Nephron (organoid): ENCODE results near the gene TRAPPC3.
A peak's percentile ranks its signal among the peaks of the same experiment; 100 is the strongest.

Experiments used
- H3K27ac Mint-ChIP-seq, 3 experiments: 2 replicates each; pipeline ENCODE4 v1.8.0; 2020; ENCODE audit warnings: mixed read lengths in 3 of 3, mild to moderate bottlenecking in 2 of 3, moderate library complexity in 1 of 3
- H3K27me3 Mint-ChIP-seq: 2 replicates; pipeline ENCODE4 v1.8.0; 2021; ENCODE audit warnings: low read depth, mild to moderate bottlenecking, moderate library complexity, mixed read lengths
- H3K36me3 Mint-ChIP-seq: 2 replicates; pipeline ENCODE4 v1.8.0; 2020; ENCODE audit warnings: low read depth, mixed read lengths
- H3K4me1 Mint-ChIP-seq: 2 replicates; pipeline ENCODE4 v1.8.0; 2020; ENCODE audit warnings: mixed read lengths
- H3K4me3 Mint-ChIP-seq, 3 experiments: 2 replicates each; pipeline ENCODE4 v1.8.0; 2020; ENCODE audit warnings: mild to moderate bottlenecking in 3 of 3, mixed read lengths in 3 of 3, moderate library complexity in 2 of 3
- H3K9me3 Mint-ChIP-seq: 2 replicates; pipeline ENCODE4 v1.8.0; 2020; ENCODE audit warnings: mixed read lengths
- TF ChIP-seq, protein P1 (sequence below), 3 experiments: fragments of 200-600 bp; sonication (generic); IDR thresholded peaks; one replicate each; pipeline ENCODE4 v1.5.0; 2021; ENCODE audit warnings: antibody characterized with exemption in 3 of 3; ENCODE audit not compliant: unreplicated experiment in 3 of 3

TRAPPC3 gene

DNA sequence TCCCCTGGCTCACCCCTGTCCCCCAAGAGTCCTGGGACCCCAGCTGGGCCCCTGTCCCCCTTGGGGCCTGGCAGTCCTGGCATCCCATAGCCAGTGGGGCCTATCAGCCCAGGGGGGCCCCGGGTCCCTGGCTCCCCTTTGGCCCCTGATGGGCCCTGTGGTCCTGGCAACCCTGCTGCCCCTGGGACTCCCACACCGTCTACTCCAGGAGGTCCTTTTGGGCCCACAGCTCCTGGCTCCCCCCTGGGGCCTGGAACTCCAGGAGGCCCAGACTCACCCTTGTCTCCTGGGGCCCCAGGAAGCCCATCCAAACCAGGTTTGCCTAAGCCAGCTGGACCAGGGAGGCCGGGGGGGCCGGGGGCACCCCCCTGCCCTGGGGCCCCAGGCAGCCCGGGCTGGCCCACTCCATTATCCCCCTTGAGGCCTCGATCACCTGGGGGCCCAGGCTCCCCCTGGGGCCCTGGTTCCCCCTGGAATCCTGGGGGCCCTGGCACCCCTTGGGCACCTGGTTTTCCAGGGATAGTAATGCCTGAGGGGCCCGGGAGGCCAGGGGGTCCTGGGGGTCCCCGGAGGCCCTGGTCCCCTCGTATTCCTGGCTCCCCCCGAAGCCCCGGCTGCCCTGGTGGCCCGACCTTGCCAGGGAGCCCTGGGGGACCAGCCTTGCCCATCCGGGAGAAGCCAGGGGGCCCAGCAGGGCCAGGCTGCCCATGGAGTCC, 50.5 kb downstream of the TRAPPC3 start:
- H3K27me3 Mint-ChIP-seq, result no peaks in the 10 kb centered on the region
- TF ChIP-seq, protein P1, sequence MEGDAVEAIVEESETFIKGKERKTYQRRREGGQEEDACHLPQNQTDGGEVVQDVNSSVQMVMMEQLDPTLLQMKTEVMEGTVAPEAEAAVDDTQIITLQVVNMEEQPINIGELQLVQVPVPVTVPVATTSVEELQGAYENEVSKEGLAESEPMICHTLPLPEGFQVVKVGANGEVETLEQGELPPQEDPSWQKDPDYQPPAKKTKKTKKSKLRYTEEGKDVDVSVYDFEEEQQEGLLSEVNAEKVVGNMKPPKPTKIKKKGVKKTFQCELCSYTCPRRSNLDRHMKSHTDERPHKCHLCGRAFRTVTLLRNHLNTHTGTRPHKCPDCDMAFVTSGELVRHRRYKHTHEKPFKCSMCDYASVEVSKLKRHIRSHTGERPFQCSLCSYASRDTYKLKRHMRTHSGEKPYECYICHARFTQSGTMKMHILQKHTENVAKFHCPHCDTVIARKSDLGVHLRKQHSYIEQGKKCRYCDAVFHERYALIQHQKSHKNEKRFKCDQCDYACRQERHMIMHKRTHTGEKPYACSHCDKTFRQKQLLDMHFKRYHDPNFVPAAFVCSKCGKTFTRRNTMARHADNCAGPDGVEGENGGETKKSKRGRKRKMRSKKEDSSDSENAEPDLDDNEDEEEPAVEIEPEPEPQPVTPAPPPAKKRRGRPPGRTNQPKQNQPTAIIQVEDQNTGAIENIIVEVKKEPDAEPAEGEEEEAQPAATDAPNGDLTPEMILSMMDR (IDR thresholded peaks at IDR 0.05; ENCODE audit: unreplicated experiment in 3 of 3), result no peak
- peaks cover 5% of the 10 kb centered on the region for H3K36me3 Mint-ChIP-seq
- no peak overlapping the region for H3K27ac Mint-ChIP-seq
- peaks cover 5% of the 10 kb centered on the region for H3K4me1 Mint-ChIP-seq
- no peaks in the 10 kb centered on the region for H3K9me3 Mint-ChIP-seq
- no peak overlapping the region for H3K4me3 Mint-ChIP-seq

DNA sequence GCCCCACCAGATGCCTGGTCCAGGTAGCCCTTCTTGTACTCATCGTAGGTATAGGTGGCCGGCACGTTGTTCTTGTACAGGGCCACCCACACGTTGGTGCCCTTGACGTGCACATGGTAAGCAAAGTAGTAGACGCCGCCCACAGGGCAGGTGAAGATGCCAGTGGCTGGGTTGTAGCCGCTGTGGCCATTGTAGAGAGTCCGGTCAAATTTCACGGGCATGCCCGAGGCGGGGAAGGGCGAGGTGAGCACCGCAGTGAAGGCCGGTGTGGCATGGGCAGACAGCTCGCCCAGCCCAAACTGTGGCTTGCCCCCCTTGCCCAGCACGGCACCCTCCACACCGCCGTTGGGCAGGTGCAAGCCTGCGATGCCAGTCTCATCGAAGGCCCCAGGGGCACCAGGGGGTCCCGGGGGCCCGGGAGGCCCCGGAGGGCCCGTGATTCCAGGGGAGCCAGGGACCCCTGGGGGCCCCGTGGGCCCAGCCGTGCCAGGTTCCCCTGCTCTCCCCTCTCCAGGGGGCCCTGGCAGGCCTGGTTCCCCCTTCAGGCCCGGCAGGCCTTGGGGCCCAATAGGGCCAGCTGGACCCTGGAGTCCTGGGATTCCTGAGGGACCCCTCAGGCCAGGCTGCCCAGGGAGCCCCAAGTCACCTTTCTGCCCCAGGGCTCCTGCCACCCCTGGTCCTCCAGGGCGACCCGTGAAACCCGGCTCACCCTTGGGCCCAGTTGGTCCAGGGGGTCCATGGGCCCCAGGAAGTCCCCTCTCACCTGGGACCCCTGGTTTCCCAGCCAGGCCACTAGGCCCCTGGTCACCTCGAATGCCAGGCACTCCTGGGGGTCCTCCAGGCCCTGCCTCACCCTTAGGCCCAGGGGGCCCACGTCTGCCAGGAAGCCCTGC, 51.3 kb downstream of the TRAPPC3 start:
- peaks cover 5% of the 10 kb centered on the region for H3K4me1 Mint-ChIP-seq
- H3K27ac Mint-ChIP-seq, result peak overlapping the region in 1 of 3 experiments; percentile 48
- TF ChIP-seq, protein P1 (IDR thresholded peaks at IDR 0.05; ENCODE audit: unreplicated experiment in 3 of 3), result no peak
- no peak overlapping the region for H3K4me3 Mint-ChIP-seq
- H3K27me3 Mint-ChIP-seq, result no peaks in the 10 kb centered on the region
- peaks cover 11% of the 10 kb centered on the region for H3K36me3 Mint-ChIP-seq
- H3K9me3 Mint-ChIP-seq, result no peaks in the 10 kb centered on the region

DNA sequence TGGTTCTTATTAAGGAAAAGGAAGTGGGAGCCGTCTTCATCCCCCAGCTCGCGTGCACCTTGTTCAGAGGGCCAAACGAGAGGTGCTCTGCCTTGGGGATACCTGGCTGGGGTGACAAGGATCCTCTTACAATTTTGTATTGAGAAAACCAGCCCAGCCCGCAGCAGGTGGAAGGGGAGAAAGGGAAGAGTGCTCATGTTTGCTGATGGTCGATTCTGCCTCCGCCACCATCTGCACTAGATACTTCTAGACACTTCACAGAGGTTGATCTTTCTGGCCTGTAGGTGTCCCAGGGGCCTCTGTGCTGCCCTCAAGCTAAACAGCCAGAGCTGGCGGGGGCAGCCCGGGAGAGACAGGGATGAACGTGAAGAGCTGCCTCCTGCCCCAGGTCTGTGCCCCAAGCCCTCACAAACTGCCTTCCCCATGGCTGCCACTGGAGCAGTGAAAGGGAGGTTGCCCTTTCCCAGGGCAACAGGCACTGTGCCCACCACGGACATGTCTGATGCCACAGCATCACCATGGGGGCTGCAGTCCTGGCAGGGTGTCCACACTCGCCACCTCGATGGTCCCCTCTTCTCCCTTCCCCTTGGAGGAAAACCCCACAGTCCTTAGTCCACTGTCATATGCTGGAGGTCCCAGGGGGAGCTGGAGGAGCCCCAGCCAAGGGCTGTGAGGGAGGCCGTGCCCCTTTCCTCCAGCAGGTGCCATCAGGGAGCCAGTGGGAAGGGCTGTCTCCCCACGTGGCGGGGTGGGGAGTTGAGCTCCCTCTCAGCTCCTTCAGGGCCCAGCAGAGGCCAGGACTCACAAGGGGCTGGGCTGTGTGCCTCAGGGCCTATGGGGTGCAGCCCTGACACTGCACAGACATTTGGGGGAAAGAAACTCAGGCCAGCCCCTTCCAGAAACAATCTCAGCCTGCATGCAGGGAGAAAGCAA, 52.5 kb downstream of the TRAPPC3 start:
- Mint-ChIP-seq H3K4me1 (peaks cover 5% of the 10 kb centered on the region), H3K9me3 (no peaks in the 10 kb centered on the region), H3K27me3 (no peaks in the 10 kb centered on the region), H3K4me3 (no peak overlapping the region), H3K36me3 (peaks cover 20% of the 10 kb centered on the region), H3K27ac (peak overlapping the region in 2 of 3 experiments; percentile 37 to 48)
- TF ChIP-seq, protein P1 (IDR thresholded peaks at IDR 0.05; ENCODE audit: unreplicated experiment in 3 of 3), result peak in 1 of 3 experiments; percentile 13

DNA sequence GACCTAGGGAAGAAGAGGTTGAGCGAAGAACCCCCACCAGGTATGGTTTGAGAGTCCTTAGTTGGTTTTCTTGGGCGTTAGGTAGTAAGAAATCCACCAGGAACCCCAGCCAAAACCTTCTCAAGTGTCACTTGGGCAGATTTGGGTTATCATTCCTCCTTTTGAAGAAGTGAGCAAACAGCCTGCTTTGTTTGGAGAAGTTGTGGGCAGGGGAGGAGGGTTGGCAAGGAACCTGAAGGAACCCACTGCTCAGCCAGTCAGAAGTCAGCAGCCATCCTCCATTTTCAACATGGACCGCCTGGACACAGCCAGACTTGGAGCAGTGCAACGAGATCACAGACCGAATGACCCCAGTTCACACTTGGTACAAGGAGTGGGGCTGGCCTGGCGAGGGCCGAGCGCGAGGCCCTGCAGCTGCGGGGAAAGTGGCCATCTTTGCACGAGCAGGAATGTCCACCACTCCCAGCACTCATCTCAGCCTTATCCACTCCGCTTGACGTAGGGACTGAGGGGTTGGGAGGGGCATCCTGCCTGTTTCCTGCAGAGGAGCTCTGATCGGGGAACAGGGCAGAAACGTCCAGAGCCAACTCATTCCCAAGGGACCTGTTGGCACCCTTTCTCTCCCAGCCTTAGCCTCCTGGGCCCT, 53.4 kb downstream of the TRAPPC3 start:
- Mint-ChIP-seq H3K36me3 (peaks cover 24% of the 10 kb centered on the region), H3K4me3 (no peak overlapping the region), H3K4me1 (peaks cover 5% of the 10 kb centered on the region), H3K27me3 (no peaks in the 10 kb centered on the region), H3K9me3 (no peaks in the 10 kb centered on the region), H3K27ac (peak overlapping the region in 2 of 3 experiments; percentile 37 to 48)
- TF ChIP-seq, protein P1 (IDR thresholded peaks at IDR 0.05; ENCODE audit: unreplicated experiment in 3 of 3), result no peak

DNA sequence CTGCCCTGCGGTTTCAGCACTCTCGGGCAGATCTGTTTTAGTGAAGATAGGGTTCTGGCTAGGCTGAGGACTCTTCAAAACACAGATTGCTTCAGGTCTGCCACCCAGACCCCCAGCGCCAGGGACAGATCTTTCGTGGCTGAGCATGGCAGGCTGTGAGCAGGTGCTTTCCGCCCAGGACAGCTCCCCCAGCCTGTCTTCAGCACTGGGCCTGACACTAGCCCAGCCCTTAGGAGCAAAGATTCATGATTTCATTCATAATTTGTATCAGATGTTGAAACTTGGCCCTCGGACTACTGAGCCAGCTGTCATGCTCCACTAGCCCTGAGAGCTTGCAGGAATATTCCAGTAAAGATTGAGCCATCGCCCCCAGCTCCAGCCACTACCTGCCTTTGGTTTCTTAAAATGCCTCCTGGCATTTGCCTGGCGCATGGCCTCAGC, 54.6 kb downstream of the TRAPPC3 start:
- Mint-ChIP-seq H3K9me3 (no peaks in the 10 kb centered on the region), H3K27me3 (no peaks in the 10 kb centered on the region), H3K36me3 (peaks cover 28% of the 10 kb centered on the region), H3K4me1 (peaks cover 10% of the 10 kb centered on the region), H3K27ac (no peak overlapping the region), H3K4me3 (no peak overlapping the region)
- TF ChIP-seq, protein P1 (IDR thresholded peaks at IDR 0.05; ENCODE audit: unreplicated experiment in 3 of 3), result no peak
